ENCODE data around the gene NOTO. TPM values are rescaled to one million over a fixed set of nuclear protein-coding genes. Genes with fewer than 3 reads are reported as not detected.
A peak's percentile ranks its signal among the peaks of the same experiment; 100 is the strongest.

Gene NOTO
- polyA plus RNA-seq, 1 donor (not counting 4 experiments of a cell fraction or from before 2014, with no cell fraction given) = not detected

- peak within 1 kb of the TSS; percentile 98 for H2AFZ ChIP-seq (ENCODE audit: control insufficient read depth, low read length)
These were observed 31.0 kb downstream of the NOTO start, which contains the start of gene PRADC1 for GRCh38 chr2:73233154-73233931. Gene PRADC1, minus strand, starts transcription at chr2:73233239. Its CDS starts 79 bp downstream, at chr2:73233160.

GRCh38 chr2:73233932-73234832 lies 31.8 kb downstream of the NOTO start, which contains the start of gene CCT7:
Gene CCT7, plus strand, starts transcription at chr2:73234308. Its CDS starts 71 bp downstream, at chr2:73234379.
- H3K27ac ChIP-seq (ENCODE audit: control insufficient read depth, insufficient read depth, low read length) = peak within 1 kb of the TSS; percentile 90
- H3K36me3 ChIP-seq (ENCODE audit: control insufficient read depth in 2 of 2, extremely low read depth in 1 of 2, insufficient read depth in 2 of 2, low read length in 2 of 2) = peaks cover 9 to 12% of the 10 kb centered on the region in 2 experiments
- no peaks in the 10 kb centered on the region for H3K27me3 ChIP-seq (ENCODE audit: control insufficient read depth, extremely low read depth, insufficient read depth, low read length)
- H4K20me1 ChIP-seq (ENCODE audit: control insufficient read depth, extremely low read depth, insufficient read depth, low read length) = peaks cover 22% of the 10 kb centered on the region
- H3K4me3 ChIP-seq (ENCODE audit: control insufficient read depth in 2 of 3, extremely low read depth in 1 of 3, insufficient read depth in 2 of 3, low read depth in 1 of 3, low read length in 3 of 3) = peak within 1 kb of the TSS; percentile 72 to 91 (median 79)
- DNase-seq (ENCODE audit: low read depth, low spot score) (no peak), FAIRE-seq (no peak)
- peak within 1 kb of the TSS; percentile 85 for H3K9ac ChIP-seq (ENCODE audit: control insufficient read depth, extremely low read depth, insufficient read depth, low read length)
- no peaks in the 10 kb centered on the region for H3K9me3 ChIP-seq (ENCODE audit: control insufficient read depth, low read depth, low read length)
- peaks cover 4% of the 10 kb centered on the region for H3K9me1 ChIP-seq (ENCODE audit: control insufficient read depth, extremely low read depth, insufficient read depth, low read length)
- H3K79me2 ChIP-seq (ENCODE audit: control insufficient read depth, insufficient read depth, low read length) = peaks cover 51% of the 10 kb centered on the region
- H2AFZ ChIP-seq (ENCODE audit: control insufficient read depth, low read length) = peak within 1 kb of the TSS; percentile 98
- H3K4me2 ChIP-seq (ENCODE audit: control insufficient read depth, extremely low read depth, insufficient read depth, low read depth, low read length) = peak within 1 kb of the TSS; percentile 95
- TF ChIP-seq EZH2 (IDR thresholded peaks at IDR 0.05; ENCODE audit: low read length) = no peak
- no peak for TF ChIP-seq CTCF (optimal IDR thresholded peaks at IDR 0.05 in 1 of 3, IDR thresholded peaks at IDR 0.05 in 1 of 3, conservative IDR thresholded peaks at IDR 0.05 in 1 of 3; ENCODE audit: extremely low read depth in 1 of 3, insufficient read depth in 2 of 3, low read length in 3 of 3)
- H3K4me1 ChIP-seq (ENCODE audit: control insufficient read depth, extremely low read depth, insufficient read depth, low read length) = peaks cover 26% of the 10 kb centered on the region
- dilution Hi-C loops (cut with MboI; ENCODE audit: extremely low pct_ligation_motif_present, low sequenced_read_pairs) = no loop called here

More at GRCh38 chr2:73233154-73233931, 31.0 kb downstream of the NOTO start, which contains the start of gene PRADC1:
- Histone ChIP-seq H3K4me1 (ENCODE audit: control insufficient read depth, extremely low read depth, insufficient read depth, low read length) (peaks cover 23% of the 10 kb centered on the region), H3K9me1 (ENCODE audit: control insufficient read depth, extremely low read depth, insufficient read depth, low read length) (no peaks in the 10 kb centered on the region), H3K36me3 (ENCODE audit: control insufficient read depth in 2 of 2, extremely low read depth in 1 of 2, insufficient read depth in 2 of 2, low read length in 2 of 2) (peaks cover 5 to 9% of the 10 kb centered on the region in 2 experiments), H4K20me1 (ENCODE audit: control insufficient read depth, extremely low read depth, insufficient read depth, low read length) (peaks cover 15% of the 10 kb centered on the region), H3K9ac (ENCODE audit: control insufficient read depth, extremely low read depth, insufficient read depth, low read length) (peak within 1 kb of the TSS; percentile 85), H3K4me3 (ENCODE audit: control insufficient read depth in 2 of 3, extremely low read depth in 1 of 3, insufficient read depth in 2 of 3, low read depth in 1 of 3, low read length in 3 of 3) (peak within 1 kb of the TSS; percentile 72 to 91 (median 79)), H3K79me2 (ENCODE audit: control insufficient read depth, insufficient read depth, low read length) (peaks cover 42% of the 10 kb centered on the region), H3K27ac (ENCODE audit: control insufficient read depth, insufficient read depth, low read length) (peak within 1 kb of the TSS; percentile 90), H3K9me3 (ENCODE audit: control insufficient read depth, low read depth, low read length) (no peaks in the 10 kb centered on the region), H3K27me3 (ENCODE audit: control insufficient read depth, extremely low read depth, insufficient read depth, low read length) (no peaks in the 10 kb centered on the region), H3K4me2 (ENCODE audit: control insufficient read depth, extremely low read depth, insufficient read depth, low read depth, low read length) (peak within 1 kb of the TSS; percentile 86)
- DNase-seq (ENCODE audit: low read depth, low spot score) = peak; percentile 96
- peak; percentile 71 for FAIRE-seq
- dilution Hi-C loops (cut with MboI; ENCODE audit: extremely low pct_ligation_motif_present, low sequenced_read_pairs) = no loop called here
- TF ChIP-seq CTCF (optimal IDR thresholded peaks at IDR 0.05 in 1 of 3, IDR thresholded peaks at IDR 0.05 in 1 of 3, conservative IDR thresholded peaks at IDR 0.05 in 1 of 3; ENCODE audit: extremely low read depth in 1 of 3, insufficient read depth in 2 of 3, low read length in 3 of 3) (no peak), EZH2 (IDR thresholded peaks at IDR 0.05; ENCODE audit: low read length) (no peak)
